Liver (tissue), 3 donors: Measurements from ENCODE around the gene CNPY3.

Experiments used
- CTCF ChIP-seq: fragments of 150-350 bp; IDR thresholded peaks from 2 replicates; pipeline ENCODE4 v1.5.1; 2017; ENCODE audit warnings: improper control_type of control experiment, low read depth, low read length; ENCODE audit not compliant: missing input control
- GABPA ChIP-seq, 2 donors: IDR thresholded peaks in 1 of 2; conservative IDR thresholded peaks in 1 of 2; 2 replicates each; pipeline ENCODE4 v1.6.1; 2016; ENCODE audit warnings: antibody characterized with exemption in 2 of 2, mild to moderate bottlenecking in 1 of 2, moderate library complexity in 1 of 2
- RAD21 ChIP-seq, 2 donors: IDR thresholded peaks; 2 replicates each; pipeline ENCODE4 v1.6.1; 2016; ENCODE audit warnings: antibody characterized with exemption in 2 of 2, mild to moderate bottlenecking in 2 of 2
- REST ChIP-seq: IDR thresholded peaks from 2 replicates; pipeline ENCODE4 v1.6.1; 2016; ENCODE audit warnings: antibody characterized with exemption, mild to moderate bottlenecking
- TAF1 ChIP-seq: conservative IDR thresholded peaks from 2 replicates; pipeline ENCODE4 v1.6.1; 2016; ENCODE audit warnings: antibody characterized with exemption, mild to moderate bottlenecking
- YY1 ChIP-seq: IDR thresholded peaks from 2 replicates; pipeline ENCODE4 v1.6.1; 2016; ENCODE audit warnings: antibody characterized with exemption, mild to moderate bottlenecking
- donor health status: healthy.
- donor health status: healthy.

- no peak for TF ChIP-seq CTCF
- peak; percentile 15 to 83 for TF ChIP-seq GABPA (IDR thresholded peaks at IDR 0.05 in 1 of 2, conservative IDR thresholded peaks at IDR 0.05 in 1 of 2)
- peak; percentile 46 for TF ChIP-seq REST
- peak; percentile 84 for TF ChIP-seq YY1
- TF ChIP-seq RAD21 (IDR thresholded peaks at IDR 0.05): peak; percentile 32 to 47
- peak; percentile 81 for TF ChIP-seq TAF1
These were observed at the start of gene CNPY3 for GRCh38 chr6:42928986-42929820.
